Measurements from ENCODE around the gene PCLO.

The PCLO gene

GRCh38 chr7:82818171-82818570 is 344.5 kb downstream of the PCLO start:
- DNase-seq: no peak

- DNase-seq: no peak
These were observed 346.4 kb downstream of the PCLO start for GRCh38 chr7:82816272-82816671.

- DNase-seq: peak; percentile 22
These were observed 352.0 kb downstream of the PCLO start for GRCh38 chr7:82810558-82811259.

GRCh38 chr7:82808633-82809032 is 354.1 kb downstream of the PCLO start:
- DNase-seq: no peak

- DNase-seq: no peak
These were observed 357.1 kb downstream of the PCLO start for GRCh38 chr7:82805527-82805960.

- no peak for DNase-seq
These were observed 359.3 kb downstream of the PCLO start for GRCh38 chr7:82803411-82803810.

GRCh38 chr7:82789883-82790609 is 372.6 kb downstream of the PCLO start:
- no peak for DNase-seq

- no peak for DNase-seq
These were observed 384.7 kb downstream of the PCLO start for GRCh38 chr7:82778021-82778420.

GRCh38 chr7:82762880-82763279 is 399.8 kb downstream of the PCLO start:
- DNase-seq: no peak

- DNase-seq: no peak
These were observed 401.9 kb downstream of the PCLO start for GRCh38 chr7:82760831-82761230.

GRCh38 chr7:82760074-82760473 is 402.6 kb downstream of the PCLO start:
- no peak for DNase-seq

GRCh38 chr7:82755705-82756551 is 406.8 kb downstream of the PCLO start:
- no peak for DNase-seq

GRCh38 chr7:82750007-82750406 is 412.7 kb downstream of the PCLO start:
- no peak for DNase-seq

- DNase-seq: no peak
These were observed 416.9 kb downstream of the PCLO start for GRCh38 chr7:82745820-82746219.

GRCh38 chr7:82745117-82745516 is 417.6 kb downstream of the PCLO start:
- no peak for DNase-seq

- no peak for DNase-seq
These were observed 420.5 kb downstream of the PCLO start for GRCh38 chr7:82742163-82742562.

- DNase-seq: no peak
These were observed 421.2 kb downstream of the PCLO start for GRCh38 chr7:82741493-82741892.

- DNase-seq: peak; percentile 4
These were observed 422.3 kb downstream of the PCLO start for GRCh38 chr7:82740246-82740848.

GRCh38 chr7:82736633-82737032 is 426.1 kb downstream of the PCLO start:
- DNase-seq: no peak

GRCh38 chr7:82732677-82733076 is 430.0 kb downstream of the PCLO start:
- no peak for DNase-seq

- DNase-seq: peak; percentile 14
These were observed 433.3 kb downstream of the PCLO start for GRCh38 chr7:82729172-82730030.

All from activated CD4-positive, alpha-beta T cell treated with anti-CD3 and anti-CD28 coated beads, Interleukin-2, Interleukin-6, amounts not matched to agents 100 ng/mL and 50 ng/mL, durations not matched to agents 16 hours and 8 hours (primary cell).